ENCODE measurements around the gene OPALIN. TPM values are rescaled to one million over a fixed set of nuclear protein-coding genes. Genes with fewer than 3 reads are reported as not detected.

The OPALIN gene
- polyA plus RNA-seq, 1 donor from 2014 or later, result not detected

DNA sequence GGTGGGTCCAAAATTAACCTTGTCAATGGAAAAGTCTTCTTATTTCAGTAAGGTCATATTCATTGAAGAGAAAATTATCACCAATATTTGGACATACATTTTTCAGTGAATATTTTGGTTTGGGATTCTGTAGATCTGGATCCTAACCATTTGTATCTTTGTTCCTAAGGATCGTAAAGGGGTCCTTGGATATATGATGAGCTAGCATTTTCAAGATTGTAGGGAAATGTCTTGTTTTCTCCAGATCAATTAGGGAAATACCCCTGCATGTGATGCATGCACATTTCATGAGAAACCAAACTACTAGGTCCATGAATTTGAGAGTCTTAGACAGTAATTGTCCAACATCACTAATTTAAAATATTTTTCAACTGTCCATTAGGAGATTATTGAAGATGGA, 36.5 kb downstream of the OPALIN start:
- no peak overlapping the region for H3K9ac ChIP-seq (ENCODE audit: low read length)
- no peak overlapping the region for H3K27ac ChIP-seq (ENCODE audit: low read length)
- H3F3A ChIP-seq (ENCODE audit: insufficient read depth, low read length, poor library complexity, severe bottlenecking), result no peaks in the 10 kb centered on the region
- no peak overlapping the region for H3K4me2 ChIP-seq (ENCODE audit: low read length)
- H3K79me2 ChIP-seq (replicated peaks; ENCODE audit: insufficient read depth, low read length), result no peaks in the 10 kb centered on the region
- no peak overlapping the region for H2AFZ ChIP-seq (ENCODE audit: low read depth, low read length)
- no peaks in the 10 kb centered on the region for H3K27me3 ChIP-seq (ENCODE audit: insufficient read depth, low read depth, low read length)
- no peak overlapping the region for H3K4me3 ChIP-seq (ENCODE audit: low read length)
- no peaks in the 10 kb centered on the region for H4K20me1 ChIP-seq (ENCODE audit: insufficient read depth)
- TF ChIP-seq, protein P1, sequence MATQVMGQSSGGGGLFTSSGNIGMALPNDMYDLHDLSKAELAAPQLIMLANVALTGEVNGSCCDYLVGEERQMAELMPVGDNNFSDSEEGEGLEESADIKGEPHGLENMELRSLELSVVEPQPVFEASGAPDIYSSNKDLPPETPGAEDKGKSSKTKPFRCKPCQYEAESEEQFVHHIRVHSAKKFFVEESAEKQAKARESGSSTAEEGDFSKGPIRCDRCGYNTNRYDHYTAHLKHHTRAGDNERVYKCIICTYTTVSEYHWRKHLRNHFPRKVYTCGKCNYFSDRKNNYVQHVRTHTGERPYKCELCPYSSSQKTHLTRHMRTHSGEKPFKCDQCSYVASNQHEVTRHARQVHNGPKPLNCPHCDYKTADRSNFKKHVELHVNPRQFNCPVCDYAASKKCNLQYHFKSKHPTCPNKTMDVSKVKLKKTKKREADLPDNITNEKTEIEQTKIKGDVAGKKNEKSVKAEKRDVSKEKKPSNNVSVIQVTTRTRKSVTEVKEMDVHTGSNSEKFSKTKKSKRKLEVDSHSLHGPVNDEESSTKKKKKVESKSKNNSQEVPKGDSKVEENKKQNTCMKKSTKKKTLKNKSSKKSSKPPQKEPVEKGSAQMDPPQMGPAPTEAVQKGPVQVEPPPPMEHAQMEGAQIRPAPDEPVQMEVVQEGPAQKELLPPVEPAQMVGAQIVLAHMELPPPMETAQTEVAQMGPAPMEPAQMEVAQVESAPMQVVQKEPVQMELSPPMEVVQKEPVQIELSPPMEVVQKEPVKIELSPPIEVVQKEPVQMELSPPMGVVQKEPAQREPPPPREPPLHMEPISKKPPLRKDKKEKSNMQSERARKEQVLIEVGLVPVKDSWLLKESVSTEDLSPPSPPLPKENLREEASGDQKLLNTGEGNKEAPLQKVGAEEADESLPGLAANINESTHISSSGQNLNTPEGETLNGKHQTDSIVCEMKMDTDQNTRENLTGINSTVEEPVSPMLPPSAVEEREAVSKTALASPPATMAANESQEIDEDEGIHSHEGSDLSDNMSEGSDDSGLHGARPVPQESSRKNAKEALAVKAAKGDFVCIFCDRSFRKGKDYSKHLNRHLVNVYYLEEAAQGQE (IDR thresholded peaks at IDR 0.05; ENCODE audit: borderline replicate concordance), result no peak
- TF ChIP-seq EZH2 (IDR thresholded peaks at IDR 0.05; ENCODE audit: borderline replicate concordance, insufficient read depth, low read length, poor library complexity, severe bottlenecking) (no peak), MXI1 (conservative IDR thresholded peaks at IDR 0.05; ENCODE audit: poor library complexity, severe bottlenecking) (no peak), EP300 (conservative IDR thresholded peaks at IDR 0.05; ENCODE audit: poor library complexity, severe bottlenecking) (no peak), POLR2AphosphoS5 (IDR thresholded peaks at IDR 0.05) (no peak), RAD21 (conservative IDR thresholded peaks at IDR 0.05) (no peak), TAF1 (IDR thresholded peaks at IDR 0.05; ENCODE audit: low read depth) (no peak), SMC3 (conservative IDR thresholded peaks at IDR 0.05; ENCODE audit: poor library complexity) (no peak)
- TF ChIP-seq, protein P2, sequence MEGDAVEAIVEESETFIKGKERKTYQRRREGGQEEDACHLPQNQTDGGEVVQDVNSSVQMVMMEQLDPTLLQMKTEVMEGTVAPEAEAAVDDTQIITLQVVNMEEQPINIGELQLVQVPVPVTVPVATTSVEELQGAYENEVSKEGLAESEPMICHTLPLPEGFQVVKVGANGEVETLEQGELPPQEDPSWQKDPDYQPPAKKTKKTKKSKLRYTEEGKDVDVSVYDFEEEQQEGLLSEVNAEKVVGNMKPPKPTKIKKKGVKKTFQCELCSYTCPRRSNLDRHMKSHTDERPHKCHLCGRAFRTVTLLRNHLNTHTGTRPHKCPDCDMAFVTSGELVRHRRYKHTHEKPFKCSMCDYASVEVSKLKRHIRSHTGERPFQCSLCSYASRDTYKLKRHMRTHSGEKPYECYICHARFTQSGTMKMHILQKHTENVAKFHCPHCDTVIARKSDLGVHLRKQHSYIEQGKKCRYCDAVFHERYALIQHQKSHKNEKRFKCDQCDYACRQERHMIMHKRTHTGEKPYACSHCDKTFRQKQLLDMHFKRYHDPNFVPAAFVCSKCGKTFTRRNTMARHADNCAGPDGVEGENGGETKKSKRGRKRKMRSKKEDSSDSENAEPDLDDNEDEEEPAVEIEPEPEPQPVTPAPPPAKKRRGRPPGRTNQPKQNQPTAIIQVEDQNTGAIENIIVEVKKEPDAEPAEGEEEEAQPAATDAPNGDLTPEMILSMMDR (IDR thresholded peaks at IDR 0.05; ENCODE audit: poor library complexity, severe bottlenecking), result no peak
- no peaks in the 10 kb centered on the region for H3K9me2 ChIP-seq (ENCODE audit: insufficient read depth, low read length)
- H3K9me3 ChIP-seq (ENCODE audit: low read length), result no peaks in the 10 kb centered on the region
- H3K36me3 ChIP-seq (ENCODE audit: insufficient read depth, low read length), result no peaks in the 10 kb centered on the region

DNA sequence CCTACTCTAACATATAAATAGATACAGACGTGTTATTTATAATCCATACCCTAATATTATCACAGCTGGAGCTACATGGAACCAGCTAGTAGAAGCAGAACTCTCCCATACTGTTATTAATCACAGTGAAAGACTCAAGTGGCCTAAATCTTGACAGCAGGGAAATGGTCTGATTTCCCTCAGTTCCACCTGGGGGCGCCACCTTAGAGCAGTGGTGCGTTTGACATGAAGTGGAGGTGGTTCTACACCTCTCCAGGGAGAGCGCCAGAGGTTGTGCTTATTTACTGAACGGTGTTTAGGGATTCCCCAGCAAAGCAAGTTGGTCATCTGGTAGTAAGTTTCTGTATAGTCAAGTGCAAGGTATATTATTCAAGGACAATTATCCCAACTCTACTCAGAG, 37.0 kb downstream of the OPALIN start:
- TF ChIP-seq MXI1 (conservative IDR thresholded peaks at IDR 0.05; ENCODE audit: poor library complexity, severe bottlenecking), result no peak
- TF ChIP-seq, protein P2 (IDR thresholded peaks at IDR 0.05; ENCODE audit: poor library complexity, severe bottlenecking), result no peak
- TF ChIP-seq TAF1 (IDR thresholded peaks at IDR 0.05; ENCODE audit: low read depth), result no peak
- peak; percentile 68 for TF ChIP-seq POLR2AphosphoS5 (IDR thresholded peaks at IDR 0.05)
- no peak overlapping the region for H3K4me3 ChIP-seq (ENCODE audit: low read length)
- H3F3A ChIP-seq (ENCODE audit: insufficient read depth, low read length, poor library complexity, severe bottlenecking), result no peaks in the 10 kb centered on the region
- H3K9me3 ChIP-seq (ENCODE audit: low read length), result no peaks in the 10 kb centered on the region
- no peaks in the 10 kb centered on the region for H3K36me3 ChIP-seq (ENCODE audit: insufficient read depth, low read length)
- no peaks in the 10 kb centered on the region for H3K27me3 ChIP-seq (ENCODE audit: insufficient read depth, low read depth, low read length)
- no peaks in the 10 kb centered on the region for H3K9me2 ChIP-seq (ENCODE audit: insufficient read depth, low read length)
- no peak overlapping the region for H2AFZ ChIP-seq (ENCODE audit: low read depth, low read length)
- H3K9ac ChIP-seq (ENCODE audit: low read length), result no peak overlapping the region
- H3K4me2 ChIP-seq (ENCODE audit: low read length), result no peak overlapping the region
- no peaks in the 10 kb centered on the region for H3K79me2 ChIP-seq (replicated peaks; ENCODE audit: insufficient read depth, low read length)
- no peaks in the 10 kb centered on the region for H4K20me1 ChIP-seq (ENCODE audit: insufficient read depth)
- H3K27ac ChIP-seq (ENCODE audit: low read length), result no peak overlapping the region
